Parathyroid adenoma (tissue), 2 donors: ENCODE data around the gene MORF4L1.

Source experiments
- H2AFZ ChIP-seq: fragments of 300-600 bp; sonication (generic); one replicate; pipeline ENCODE4 v1.7.0; 2017; ENCODE audit warnings: antibody characterized with exemption, mild to moderate bottlenecking
- H3K27ac ChIP-seq: fragments of 300-600 bp; sonication (generic); one replicate; pipeline ENCODE4 v1.7.0; 2017
- H3K27me3 ChIP-seq: fragments of 300-600 bp; sonication (generic); one replicate; pipeline ENCODE4 v1.7.0; 2017; ENCODE audit warnings: low read length; ENCODE audit not compliant: control insufficient read depth, insufficient read depth
- H3K36me3 ChIP-seq: fragments of 300-600 bp; sonication (generic); one replicate; pipeline ENCODE4 v1.7.0; 2017; ENCODE audit warnings: low read length; ENCODE audit not compliant: control insufficient read depth, insufficient read depth
- H3K4me1 ChIP-seq: fragments of 300-600 bp; sonication (generic); one replicate; pipeline ENCODE4 v1.7.0; 2017; ENCODE audit warnings: control low read depth
- H3K4me2 ChIP-seq: fragments of 300-600 bp; sonication (generic); one replicate; pipeline ENCODE4 v1.7.0; 2017; ENCODE audit warnings: low read length
- H3K4me3 ChIP-seq: fragments of 300-600 bp; sonication (generic); one replicate; pipeline ENCODE4 v1.7.0; 2017; ENCODE audit warnings: low read depth, low read length
- H3K79me2 ChIP-seq: fragments of 300-600 bp; sonication (generic); one replicate; pipeline ENCODE4 v1.7.0; 2017; ENCODE audit warnings: control low read depth
- H3K9ac ChIP-seq: fragments of 300-600 bp; sonication (generic); one replicate; pipeline ENCODE4 v1.7.0; 2017; ENCODE audit warnings: mild to moderate bottlenecking
- H3K9me3 ChIP-seq: fragments of 300-600 bp; sonication (generic); one replicate; pipeline ENCODE4 v1.7.0; 2017; ENCODE audit warnings: low read length; ENCODE audit not compliant: control insufficient read depth
- CTCF ChIP-seq: fragments of 300-600 bp; sonication (generic); IDR thresholded peaks from one replicate; pipeline ENCODE4 v1.7.0; 2017; ENCODE audit warnings: antibody characterized with exemption, mild to moderate bottlenecking
- donor health status: primary hyperparathyroidism.

MORF4L1 gene

DNA sequence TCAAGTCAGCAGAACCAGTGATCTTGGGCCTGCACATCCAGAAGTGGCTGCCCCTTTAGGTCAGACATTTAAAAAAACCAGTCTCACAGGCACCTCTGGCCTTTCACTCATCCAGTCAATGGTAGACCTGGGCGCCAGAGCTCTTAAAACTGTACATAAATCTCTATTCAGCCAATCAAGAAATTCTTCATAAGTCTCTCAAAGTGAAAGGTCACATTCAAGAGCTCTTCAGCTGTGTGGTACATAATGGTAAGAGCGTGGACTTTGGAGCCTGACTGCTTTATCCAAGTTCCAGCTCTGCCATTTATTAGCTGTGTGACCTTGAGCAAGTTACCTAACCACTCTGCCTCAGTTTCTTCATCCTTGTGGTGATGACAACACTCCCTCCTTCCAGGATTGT, 22.3 kb upstream of the MORF4L1 start:
- H3K4me3 ChIP-seq = no peak overlapping the region
- H2AFZ ChIP-seq = no peak overlapping the region
- H3K36me3 ChIP-seq = no peaks in the 10 kb centered on the region
- H3K27ac ChIP-seq = no peak overlapping the region
- H3K4me2 ChIP-seq = no peak overlapping the region
- H3K9me3 ChIP-seq = no peaks in the 10 kb centered on the region
- H3K4me1 ChIP-seq = no peaks in the 10 kb centered on the region
- no peak overlapping the region for H3K9ac ChIP-seq
- TF ChIP-seq CTCF = no peak
- H3K27me3 ChIP-seq = no peaks in the 10 kb centered on the region
- no peaks in the 10 kb centered on the region for H3K79me2 ChIP-seq

- Histone ChIP-seq H2AFZ (no peak overlapping the region), H3K4me2 (no peak overlapping the region), H3K9me3 (no peaks in the 10 kb centered on the region), H3K4me1 (no peaks in the 10 kb centered on the region), H3K27ac (no peak overlapping the region), H3K36me3 (no peaks in the 10 kb centered on the region), H3K9ac (no peak overlapping the region), H3K27me3 (no peaks in the 10 kb centered on the region), H3K79me2 (no peaks in the 10 kb centered on the region), H3K4me3 (no peak overlapping the region)
- no peak for TF ChIP-seq CTCF
Observed at GRCh38 chr15:78850941-78851755, 21.5 kb upstream of the MORF4L1 start.

- Histone ChIP-seq H3K27me3 (no peaks in the 10 kb centered on the region), H3K9ac (no peak overlapping the region), H3K9me3 (no peaks in the 10 kb centered on the region), H2AFZ (no peak overlapping the region), H3K4me2 (no peak overlapping the region), H3K27ac (no peak overlapping the region), H3K79me2 (no peaks in the 10 kb centered on the region), H3K4me1 (no peaks in the 10 kb centered on the region), H3K4me3 (no peak overlapping the region), H3K36me3 (no peaks in the 10 kb centered on the region)
- TF ChIP-seq CTCF = no peak
Observed at GRCh38 chr15:78853500-78853899, 19.2 kb upstream of the MORF4L1 start.

DNA sequence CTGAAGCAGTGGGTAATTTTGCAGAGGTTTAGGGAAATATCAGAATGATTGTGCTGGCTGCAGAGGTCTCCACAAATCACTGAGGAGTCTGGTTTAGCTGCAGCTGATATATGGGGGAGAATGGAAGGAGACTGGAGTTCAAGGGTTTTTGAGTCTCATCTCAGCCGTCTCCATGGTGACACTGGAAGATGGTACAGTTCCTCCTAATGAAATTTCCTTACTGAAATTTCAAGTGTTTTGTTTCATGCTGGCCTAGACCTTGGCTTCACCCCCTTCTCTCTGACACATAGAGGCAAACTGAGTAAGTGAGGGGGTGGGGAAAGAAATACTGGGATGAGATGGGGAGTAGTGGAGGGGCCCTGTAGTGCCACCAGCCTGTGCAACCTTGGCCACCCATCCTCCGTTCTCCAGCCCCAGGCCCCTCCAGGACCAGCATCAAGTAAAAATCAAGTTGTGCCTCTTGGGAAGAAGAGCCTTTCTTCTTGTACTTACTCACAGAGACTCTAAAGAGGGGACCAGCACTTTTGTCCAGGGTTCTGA, 17.8 kb upstream of the MORF4L1 start:
- Histone ChIP-seq H3K27me3 (no peaks in the 10 kb centered on the region), H3K9me3 (no peaks in the 10 kb centered on the region), H3K27ac (no peak overlapping the region), H3K9ac (no peak overlapping the region), H3K36me3 (no peaks in the 10 kb centered on the region), H3K4me2 (no peak overlapping the region), H3K4me3 (no peak overlapping the region), H3K79me2 (no peaks in the 10 kb centered on the region), H2AFZ (no peak overlapping the region), H3K4me1 (no peaks in the 10 kb centered on the region)
- no peak for TF ChIP-seq CTCF

DNA sequence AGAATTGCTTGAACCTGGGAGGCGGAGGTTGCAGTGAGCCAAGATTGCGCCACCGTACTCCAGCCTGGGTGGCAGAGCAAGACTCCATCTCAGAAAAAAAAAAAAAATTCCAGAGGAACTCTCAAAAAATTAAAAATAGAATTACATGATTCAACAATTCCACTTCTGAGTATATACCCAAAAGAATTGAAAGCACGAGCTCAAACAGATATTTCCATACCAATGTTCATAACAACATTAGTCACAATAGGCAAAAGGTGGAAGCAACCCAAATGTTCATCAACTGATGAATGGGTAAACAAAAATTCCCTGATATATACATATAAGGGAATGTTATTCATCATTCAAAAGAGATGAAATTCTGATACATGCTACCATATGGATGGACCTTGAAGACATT, 16.9 kb upstream of the MORF4L1 start:
- Histone ChIP-seq H3K27me3 (no peaks in the 10 kb centered on the region), H3K4me1 (no peaks in the 10 kb centered on the region), H2AFZ (no peak overlapping the region), H3K4me2 (no peak overlapping the region), H3K79me2 (no peaks in the 10 kb centered on the region), H3K9ac (no peak overlapping the region), H3K9me3 (no peaks in the 10 kb centered on the region), H3K4me3 (no peak overlapping the region), H3K27ac (no peak overlapping the region), H3K36me3 (no peaks in the 10 kb centered on the region)
- TF ChIP-seq CTCF = no peak
